Measurements from ENCODE around the gene WWC2.

WWC2 gene

GRCh38 chr4:183356173-183356830 lies 257.2 kb downstream of the WWC2 start:
- no peak for TF ChIP-seq CTCF (conservative IDR thresholded peaks at IDR 0.05; ENCODE audit: low read depth)
- no peak for DNase-seq (ENCODE audit: low spot score)
- H3K27ac ChIP-seq: no peak overlapping the region
- ChIA-PET CTCF (interaction anchor here (0.7 kb wide), 1 partner anchor 367 kb away, joined by 3 read pairs; no protein-coding TSS in a partner anchor), POLR2A (ENCODE audit: low non-redundant PET) (no interaction called here)

- peak; percentile 86 for DNase-seq (ENCODE audit: low spot score)
- no peak for TF ChIP-seq CTCF (conservative IDR thresholded peaks at IDR 0.05; ENCODE audit: low read depth)
- ChIA-PET CTCF (no interaction called here), POLR2A (ENCODE audit: low non-redundant PET) (no interaction called here)
- no peak overlapping the region for H3K27ac ChIP-seq
Measured at GRCh38 chr4:183356931-183357675, 258.0 kb downstream of the WWC2 start.

DNA sequence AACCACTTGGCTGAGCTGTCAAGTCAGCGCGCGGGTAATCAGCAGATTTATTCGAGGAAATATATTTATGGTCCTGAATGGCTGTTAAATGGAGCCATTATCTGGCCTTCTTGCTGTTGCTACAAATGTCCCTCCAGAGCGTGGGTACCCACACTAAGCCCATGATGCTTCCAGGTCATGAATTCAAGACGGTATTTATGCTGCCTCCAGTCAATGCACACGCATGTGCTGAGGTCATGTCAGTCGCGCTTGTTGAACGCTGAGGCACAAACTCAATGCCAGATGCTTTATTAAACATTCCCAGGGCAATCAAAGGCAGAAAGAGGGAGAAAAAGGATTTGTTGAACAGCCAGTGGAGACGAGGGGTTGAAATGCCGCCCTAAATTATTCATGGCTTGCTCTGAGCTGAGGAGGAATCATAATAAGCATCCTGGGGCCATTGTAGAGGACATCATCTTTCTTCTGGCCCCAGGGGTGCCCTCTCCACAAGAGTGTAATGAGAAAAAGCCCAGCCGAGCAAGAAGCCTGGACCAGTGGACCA lies 259.2 kb downstream of the WWC2 start:
- POLR2A ChIA-PET (ENCODE audit: low non-redundant PET): interaction anchor here (0.6 kb wide), 1 partner anchor 11 kb away, joined by 3 read pairs; no protein-coding TSS in a partner anchor
- H3K27ac ChIP-seq: no peak overlapping the region
- no peak for DNase-seq (ENCODE audit: low spot score)
- TF ChIP-seq CTCF (conservative IDR thresholded peaks at IDR 0.05; ENCODE audit: low read depth): no peak
- CTCF ChIA-PET: no interaction called here

DNA sequence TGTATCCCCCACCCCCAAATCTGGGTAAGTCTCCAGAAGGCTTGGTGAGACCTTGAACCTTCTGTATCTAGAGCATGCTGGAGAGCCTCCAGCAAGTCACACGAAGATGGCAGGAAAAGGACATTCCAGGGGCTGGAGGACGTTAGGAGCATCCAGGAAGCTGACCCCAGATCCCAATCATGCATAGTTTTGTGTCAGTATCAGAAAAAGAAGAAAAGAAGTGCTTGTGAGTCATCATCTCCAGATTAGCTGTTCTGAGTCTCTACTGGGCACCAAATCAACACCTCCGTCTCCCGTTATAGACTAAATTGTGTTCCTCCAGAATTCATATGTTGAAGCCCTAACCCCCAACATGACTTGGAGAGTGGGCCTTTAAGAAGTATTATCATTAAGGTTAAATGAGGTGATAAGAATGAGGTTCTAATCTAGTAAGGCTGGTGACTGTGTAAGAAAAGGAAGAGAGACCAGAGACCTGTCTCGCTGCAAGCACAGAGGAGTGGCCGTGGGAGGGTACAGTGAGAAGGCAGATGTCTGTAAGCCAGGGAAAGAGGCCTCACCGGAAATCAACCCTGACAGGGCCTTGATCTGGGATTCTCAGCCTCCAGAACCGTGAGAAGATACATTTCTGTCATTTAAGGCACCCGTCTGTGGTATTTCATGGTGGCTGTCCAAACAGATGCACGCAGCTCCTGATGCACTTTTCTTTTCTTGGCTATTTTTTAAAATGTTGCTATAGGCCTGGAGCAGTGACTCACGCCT lies 261.3 kb downstream of the WWC2 start:
- no peak for DNase-seq (ENCODE audit: low spot score)
- no peak for TF ChIP-seq CTCF (conservative IDR thresholded peaks at IDR 0.05; ENCODE audit: low read depth)
- H3K27ac ChIP-seq: no peak overlapping the region
- ChIA-PET CTCF (interaction anchor here (0.6 kb wide), 1 partner anchor 1574 kb away, joined by 3 read pairs; no protein-coding TSS in a partner anchor), POLR2A (ENCODE audit: low non-redundant PET) (no interaction called here)

- CTCF ChIA-PET: interaction anchor here (0.7 kb wide), 1 partner anchor 22 kb away, joined by 3 read pairs; no protein-coding TSS in a partner anchor
- no peak overlapping the region for H3K27ac ChIP-seq
- DNase-seq (ENCODE audit: low spot score): no peak
- TF ChIP-seq CTCF (conservative IDR thresholded peaks at IDR 0.05; ENCODE audit: low read depth): no peak
- POLR2A ChIA-PET (ENCODE audit: low non-redundant PET): no interaction called here
Measured at GRCh38 chr4:183362036-183362435, 263.0 kb downstream of the WWC2 start.
